Astrocyte of the cerebellum (primary cell): ENCODE measurements around the gene IFT80.

Experiments used
- DNase-seq: peaks from one replicate; pipeline ENCODE4 v3.0.0-alpha.2; 2011; ENCODE audit warnings: low read depth
- H3K4me3 ChIP-seq: 2 replicates; pipeline ENCODE4 v1.5.1; 2011; ENCODE audit warnings: mild to moderate bottlenecking, low read depth, low read length, moderate library complexity
- CTCF ChIP-seq: IDR thresholded peaks from 2 replicates; pipeline ENCODE4 v1.5.1; 2012; ENCODE audit warnings: low read length, low read depth, moderate library complexity, mild to moderate bottlenecking; ENCODE audit errors: missing control alignments
- in situ Hi-C: cut with HindIII; loops from 2 replicates; pipeline ENCODE4 v1.10.0; 2017; ENCODE audit warnings: low sequenced_read_pairs

Gene IFT80

GRCh38 chr3:160399125-160400029 is at the start of gene IFT80, which contains the start of gene SMC4:
Gene IFT80, minus strand, starts transcription at chr3:160399225. Its CDS starts 14,625 bp downstream, at chr3:160384600.
Gene SMC4, plus strand, starts transcription at chr3:160399650. Its CDS starts 1,177 bp downstream, at chr3:160400827.
- in situ Hi-C loops = no loop called here
- TF ChIP-seq CTCF = peak; percentile 0
- peak within 1 kb of the TSS; percentile 58 for H3K4me3 ChIP-seq
- peak; percentile 94 for DNase-seq

DNA sequence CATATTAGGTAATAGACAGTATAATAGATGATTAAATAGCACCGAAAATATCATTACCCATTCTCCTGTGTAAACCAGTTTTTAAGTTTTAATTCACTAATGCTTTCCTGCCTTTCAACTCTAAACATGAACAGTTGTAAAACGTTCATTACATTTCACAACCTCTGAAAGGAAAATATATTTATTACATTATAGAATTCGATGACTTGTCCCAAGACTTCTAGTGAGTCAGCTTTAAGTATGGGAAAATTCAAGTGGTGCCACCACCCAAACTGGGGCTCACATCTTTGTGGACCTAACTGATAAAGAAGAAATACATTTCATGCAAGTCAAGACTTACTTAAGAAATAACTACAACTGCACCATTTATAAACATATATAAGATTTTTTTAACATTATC is 48.5 kb upstream of the IFT80 start:
- no peak for TF ChIP-seq CTCF
- in situ Hi-C loops = no loop called here
- peak overlapping the region; percentile 78 for H3K4me3 ChIP-seq
- DNase-seq = no peak

DNA sequence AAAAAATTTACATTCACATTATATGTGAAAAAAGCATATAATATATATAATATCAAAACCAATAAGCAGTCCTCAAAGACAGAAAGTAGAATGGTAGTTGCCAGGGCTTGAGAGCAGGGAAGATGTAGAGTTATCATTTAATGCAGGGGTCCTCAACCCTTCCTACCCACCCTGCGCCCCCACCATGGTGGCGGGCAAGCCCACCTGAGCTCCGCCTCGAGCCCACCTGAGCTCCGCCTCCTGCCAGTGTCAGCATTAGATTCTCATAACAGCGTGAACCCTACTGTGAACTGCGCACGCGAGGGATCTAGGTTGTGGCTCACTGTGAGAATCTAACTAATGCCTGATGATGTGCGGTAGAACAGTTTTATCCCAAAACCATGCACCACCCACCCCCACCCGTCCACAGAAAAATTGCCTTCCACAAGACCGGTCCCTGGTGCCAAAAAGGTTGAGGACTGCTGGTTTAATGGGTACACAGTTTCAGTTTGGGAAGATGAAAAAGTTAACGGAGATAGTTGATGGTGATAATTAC is 47.6 kb upstream of the IFT80 start:
- in situ Hi-C loops = no loop called here
- H3K4me3 ChIP-seq = no peak overlapping the region

DNA sequence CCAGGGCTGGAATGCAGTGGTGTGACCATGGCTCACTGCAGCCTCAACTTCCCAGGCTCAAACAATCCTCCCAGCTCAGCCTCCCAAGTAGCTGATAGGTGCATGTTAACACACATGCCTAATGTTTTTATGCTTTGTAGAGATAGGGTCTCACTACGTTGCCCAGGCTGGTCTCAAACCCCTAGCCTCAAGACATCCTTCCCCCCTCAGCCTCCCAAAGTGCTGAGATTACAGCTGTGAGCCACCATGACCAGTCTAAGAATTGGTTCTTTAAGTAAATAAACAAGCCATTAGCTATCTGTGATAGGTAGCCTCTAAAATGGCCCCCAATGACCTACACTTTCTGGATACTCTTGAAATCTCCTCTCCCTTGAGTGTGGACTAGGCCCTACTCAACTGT is 46.8 kb upstream of the IFT80 start:
- DNase-seq = no peak
- in situ Hi-C loops = no loop called here
- no peak for TF ChIP-seq CTCF
- H3K4me3 ChIP-seq = no peak overlapping the region

More for the DNA sequence above, 47.6 kb upstream of the IFT80 start:
- no peak for TF ChIP-seq CTCF
- DNase-seq = no peak

DNA sequence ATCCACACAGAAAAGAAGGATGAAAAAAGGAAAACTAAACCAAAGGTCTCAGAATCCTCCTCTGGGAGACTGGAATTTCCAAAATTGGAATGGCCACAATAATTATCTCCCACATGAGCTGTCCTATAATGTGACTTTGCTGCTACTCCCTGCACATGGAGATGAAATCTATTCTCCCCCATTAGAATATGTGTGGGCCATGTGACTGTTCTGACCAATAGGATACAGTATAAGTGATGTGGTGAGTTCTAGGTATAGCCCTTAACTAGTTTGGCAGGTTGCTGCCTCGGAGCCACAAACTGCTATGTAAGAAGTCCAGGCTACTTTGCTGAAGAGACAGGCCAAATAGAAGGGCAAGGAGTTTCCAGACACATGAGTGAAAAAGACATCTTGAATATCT is 45.4 kb upstream of the IFT80 start:
- H3K4me3 ChIP-seq = no peak overlapping the region
- TF ChIP-seq CTCF = no peak
- no peak for DNase-seq
- in situ Hi-C loops = no loop called here

- no peak for TF ChIP-seq CTCF
- no peak for DNase-seq
- in situ Hi-C loops = no loop called here
- no peak overlapping the region for H3K4me3 ChIP-seq
Measured at GRCh38 chr3:160440687-160441086, 41.7 kb upstream of the IFT80 start.
